OCI-LY3 (cell line): ENCODE data around the gene AKR1C8.

Experiments
- EZH2phosphoT487 ChIP-seq: fragments of 200-600 bp; shearing (Covaris generic); IDR thresholded peaks from 2 replicates; pipeline ENCODE4 v1.6.1; 2018; ENCODE audit warnings: antibody characterized with exemption, mixed run types, low read depth
- TF ChIP-seq, protein P1 (sequence below): fragments of 200-600, 300-600 bp; sonication (generic); IDR thresholded peaks from 2 replicates; pipeline ENCODE4 v1.5.1; 2014; ENCODE audit warnings: antibody characterized with exemption, low read length, low read depth

DNA sequence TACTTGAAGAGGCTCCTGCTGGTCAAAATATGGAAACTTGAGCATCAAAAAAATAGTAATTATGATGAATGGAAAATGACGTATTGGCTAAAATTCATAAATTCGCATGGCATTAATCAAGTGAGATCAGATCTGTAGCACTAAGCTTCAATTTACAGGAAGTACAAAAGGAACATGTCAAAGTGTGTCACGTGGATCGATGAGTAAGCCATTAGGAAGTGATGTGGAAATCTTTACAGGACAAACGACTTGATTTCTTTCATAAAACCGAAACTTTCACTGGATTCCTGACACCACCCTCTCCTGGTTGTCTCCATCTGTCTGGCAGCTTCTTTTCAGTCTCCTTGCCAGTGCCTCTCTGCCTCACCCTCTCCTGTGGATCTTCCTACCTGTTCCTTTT, 25.8 kb downstream of the AKR1C8 start:
- TF ChIP-seq, protein P1, sequence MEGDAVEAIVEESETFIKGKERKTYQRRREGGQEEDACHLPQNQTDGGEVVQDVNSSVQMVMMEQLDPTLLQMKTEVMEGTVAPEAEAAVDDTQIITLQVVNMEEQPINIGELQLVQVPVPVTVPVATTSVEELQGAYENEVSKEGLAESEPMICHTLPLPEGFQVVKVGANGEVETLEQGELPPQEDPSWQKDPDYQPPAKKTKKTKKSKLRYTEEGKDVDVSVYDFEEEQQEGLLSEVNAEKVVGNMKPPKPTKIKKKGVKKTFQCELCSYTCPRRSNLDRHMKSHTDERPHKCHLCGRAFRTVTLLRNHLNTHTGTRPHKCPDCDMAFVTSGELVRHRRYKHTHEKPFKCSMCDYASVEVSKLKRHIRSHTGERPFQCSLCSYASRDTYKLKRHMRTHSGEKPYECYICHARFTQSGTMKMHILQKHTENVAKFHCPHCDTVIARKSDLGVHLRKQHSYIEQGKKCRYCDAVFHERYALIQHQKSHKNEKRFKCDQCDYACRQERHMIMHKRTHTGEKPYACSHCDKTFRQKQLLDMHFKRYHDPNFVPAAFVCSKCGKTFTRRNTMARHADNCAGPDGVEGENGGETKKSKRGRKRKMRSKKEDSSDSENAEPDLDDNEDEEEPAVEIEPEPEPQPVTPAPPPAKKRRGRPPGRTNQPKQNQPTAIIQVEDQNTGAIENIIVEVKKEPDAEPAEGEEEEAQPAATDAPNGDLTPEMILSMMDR, result no peak
- TF ChIP-seq EZH2phosphoT487, result no peak
